ENCODE measurements around the gene ZBTB20.

Gene ZBTB20

DNA sequence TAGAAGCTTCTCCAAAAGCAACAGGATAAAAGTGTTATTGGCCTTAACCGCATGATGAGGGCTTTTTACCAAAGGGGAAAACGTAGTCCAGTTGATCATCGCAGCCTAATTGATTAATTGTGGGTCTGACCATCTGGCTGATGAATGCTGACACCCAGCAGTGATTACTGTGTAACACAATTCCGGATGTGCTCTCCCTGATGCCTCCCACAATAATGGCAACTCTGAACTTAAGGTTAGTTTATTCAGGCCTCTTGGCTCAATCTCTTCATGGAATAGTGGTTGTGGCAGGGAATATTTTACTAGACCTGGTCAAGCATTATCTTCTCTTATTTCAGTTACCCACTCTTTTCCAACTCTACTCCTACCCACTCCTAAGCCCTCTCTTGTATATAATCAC lies 520.3 kb downstream of the ZBTB20 start:
- Histone ChIP-seq H2AFZ (ENCODE audit: low read length) (no peak overlapping the region), H3K9me3 (replicated peaks; ENCODE audit: insufficient read depth, low read length) (no peaks in the 10 kb centered on the region), H3K27me3 (replicated peaks; ENCODE audit: insufficient read depth, low read length) (no peaks in the 10 kb centered on the region), H3K4me3 (ENCODE audit: low read length) (no peak overlapping the region), H3K4me1 (ENCODE audit: low read length) (no peaks in the 10 kb centered on the region), H3F3A (ENCODE audit: insufficient read depth, low read length) (no peaks in the 10 kb centered on the region), H3K4me2 (ENCODE audit: low read depth, low read length) (no peak overlapping the region), H3K9ac (ENCODE audit: low read length) (no peak overlapping the region), H3K9me2 (replicated peaks; ENCODE audit: insufficient read depth, low read length) (no peaks in the 10 kb centered on the region), H4K20me1 (ENCODE audit: insufficient read depth, low read length) (no peaks in the 10 kb centered on the region), H3K79me2 (ENCODE audit: low read length) (no peaks in the 10 kb centered on the region), H3K36me3 (replicated peaks; ENCODE audit: insufficient read depth, low read length) (no peaks in the 10 kb centered on the region), H3K27ac (ENCODE audit: low read length) (no peak overlapping the region)
- TF ChIP-seq, protein P1, sequence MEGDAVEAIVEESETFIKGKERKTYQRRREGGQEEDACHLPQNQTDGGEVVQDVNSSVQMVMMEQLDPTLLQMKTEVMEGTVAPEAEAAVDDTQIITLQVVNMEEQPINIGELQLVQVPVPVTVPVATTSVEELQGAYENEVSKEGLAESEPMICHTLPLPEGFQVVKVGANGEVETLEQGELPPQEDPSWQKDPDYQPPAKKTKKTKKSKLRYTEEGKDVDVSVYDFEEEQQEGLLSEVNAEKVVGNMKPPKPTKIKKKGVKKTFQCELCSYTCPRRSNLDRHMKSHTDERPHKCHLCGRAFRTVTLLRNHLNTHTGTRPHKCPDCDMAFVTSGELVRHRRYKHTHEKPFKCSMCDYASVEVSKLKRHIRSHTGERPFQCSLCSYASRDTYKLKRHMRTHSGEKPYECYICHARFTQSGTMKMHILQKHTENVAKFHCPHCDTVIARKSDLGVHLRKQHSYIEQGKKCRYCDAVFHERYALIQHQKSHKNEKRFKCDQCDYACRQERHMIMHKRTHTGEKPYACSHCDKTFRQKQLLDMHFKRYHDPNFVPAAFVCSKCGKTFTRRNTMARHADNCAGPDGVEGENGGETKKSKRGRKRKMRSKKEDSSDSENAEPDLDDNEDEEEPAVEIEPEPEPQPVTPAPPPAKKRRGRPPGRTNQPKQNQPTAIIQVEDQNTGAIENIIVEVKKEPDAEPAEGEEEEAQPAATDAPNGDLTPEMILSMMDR (IDR thresholded peaks at IDR 0.05; ENCODE audit: low read length) = no peak
- TF ChIP-seq EZH2 (optimal IDR thresholded peaks at IDR 0.05; ENCODE audit: low read depth, low read length) (no peak), EZH2phosphoT487 (IDR thresholded peaks at IDR 0.05; ENCODE audit: low read length) (no peak)
- DNase-seq = no peak

DNA sequence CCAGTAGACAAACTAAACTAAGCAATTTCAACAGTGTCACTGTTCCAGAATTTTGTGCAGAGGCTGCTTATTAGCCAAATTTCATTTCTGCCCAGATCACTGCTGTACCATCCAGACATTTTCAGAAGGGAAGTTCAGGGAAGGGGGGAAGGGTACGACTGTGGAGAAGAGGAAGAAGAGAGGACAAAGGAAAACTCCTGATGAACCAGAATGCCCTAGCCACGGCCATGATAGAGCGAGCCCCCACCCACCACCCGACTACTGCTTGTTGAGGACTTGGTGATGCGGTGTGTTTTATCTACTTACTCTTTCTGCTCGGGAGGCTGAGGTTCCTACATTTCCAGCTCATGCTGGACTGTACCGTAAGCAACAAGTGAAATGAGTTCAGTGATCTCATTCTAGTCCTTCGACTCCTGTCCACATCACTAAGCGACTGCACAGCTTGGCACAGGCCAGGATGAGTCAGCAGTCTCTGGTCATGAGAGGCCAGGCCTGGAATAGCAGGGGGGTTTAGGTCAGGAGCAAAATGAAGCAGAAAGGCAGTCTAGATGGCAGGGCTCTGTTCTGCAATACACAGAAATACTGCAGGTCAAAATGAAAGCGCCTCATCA lies 522.4 kb downstream of the ZBTB20 start:
- H3K79me2 ChIP-seq (ENCODE audit: low read length) = no peaks in the 10 kb centered on the region
- H3K27ac ChIP-seq (ENCODE audit: low read length) = no peak overlapping the region
- TF ChIP-seq EZH2 (optimal IDR thresholded peaks at IDR 0.05; ENCODE audit: low read depth, low read length) (no peak), EZH2phosphoT487 (IDR thresholded peaks at IDR 0.05; ENCODE audit: low read length) (no peak)
- TF ChIP-seq, protein P1 (IDR thresholded peaks at IDR 0.05; ENCODE audit: low read length) = no peak
- H4K20me1 ChIP-seq (ENCODE audit: insufficient read depth, low read length) = no peaks in the 10 kb centered on the region
- H3K4me2 ChIP-seq (ENCODE audit: low read depth, low read length) = no peak overlapping the region
- H3K36me3 ChIP-seq (replicated peaks; ENCODE audit: insufficient read depth, low read length) = no peaks in the 10 kb centered on the region
- no peak overlapping the region for H3K4me3 ChIP-seq (ENCODE audit: low read length)
- no peaks in the 10 kb centered on the region for H3F3A ChIP-seq (ENCODE audit: insufficient read depth, low read length)
- no peak overlapping the region for H2AFZ ChIP-seq (ENCODE audit: low read length)
- DNase-seq = no peak
- H3K27me3 ChIP-seq (replicated peaks; ENCODE audit: insufficient read depth, low read length) = no peaks in the 10 kb centered on the region
- H3K9me2 ChIP-seq (replicated peaks; ENCODE audit: insufficient read depth, low read length) = no peaks in the 10 kb centered on the region
- H3K9me3 ChIP-seq (replicated peaks; ENCODE audit: insufficient read depth, low read length) = no peaks in the 10 kb centered on the region
- no peaks in the 10 kb centered on the region for H3K4me1 ChIP-seq (ENCODE audit: low read length)
- H3K9ac ChIP-seq (ENCODE audit: low read length) = no peak overlapping the region

DNA sequence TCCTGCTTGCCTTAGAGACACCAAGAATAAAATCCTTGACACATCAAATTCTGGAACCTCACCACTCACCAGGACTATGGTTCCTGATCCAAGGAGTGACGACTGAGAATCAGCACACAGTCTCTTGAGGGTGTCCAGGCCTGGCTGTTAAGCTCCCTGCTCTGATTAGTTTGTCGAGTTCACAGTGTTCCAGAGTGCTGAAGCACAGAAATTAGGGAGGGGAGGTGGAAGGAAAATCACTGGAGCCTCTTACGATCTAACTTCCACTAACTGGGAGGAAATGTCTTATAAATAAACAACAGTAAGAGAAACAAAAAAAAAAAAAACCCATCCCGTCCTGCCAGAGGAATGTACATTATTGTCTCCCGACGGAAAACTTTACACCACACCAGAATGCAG lies 523.0 kb downstream of the ZBTB20 start:
- no peaks in the 10 kb centered on the region for H3K4me1 ChIP-seq (ENCODE audit: low read length)
- no peaks in the 10 kb centered on the region for H3K9me2 ChIP-seq (replicated peaks; ENCODE audit: insufficient read depth, low read length)
- H3K27ac ChIP-seq (ENCODE audit: low read length) = no peak overlapping the region
- DNase-seq = no peak
- no peak overlapping the region for H2AFZ ChIP-seq (ENCODE audit: low read length)
- no peaks in the 10 kb centered on the region for H4K20me1 ChIP-seq (ENCODE audit: insufficient read depth, low read length)
- no peaks in the 10 kb centered on the region for H3K9me3 ChIP-seq (replicated peaks; ENCODE audit: insufficient read depth, low read length)
- no peaks in the 10 kb centered on the region for H3F3A ChIP-seq (ENCODE audit: insufficient read depth, low read length)
- no peaks in the 10 kb centered on the region for H3K36me3 ChIP-seq (replicated peaks; ENCODE audit: insufficient read depth, low read length)
- no peaks in the 10 kb centered on the region for H3K27me3 ChIP-seq (replicated peaks; ENCODE audit: insufficient read depth, low read length)
- TF ChIP-seq, protein P1 (IDR thresholded peaks at IDR 0.05; ENCODE audit: low read length) = no peak
- no peak for TF ChIP-seq EZH2 (optimal IDR thresholded peaks at IDR 0.05; ENCODE audit: low read depth, low read length)
- no peak for TF ChIP-seq EZH2phosphoT487 (IDR thresholded peaks at IDR 0.05; ENCODE audit: low read length)
- no peaks in the 10 kb centered on the region for H3K79me2 ChIP-seq (ENCODE audit: low read length)
- no peak overlapping the region for H3K4me2 ChIP-seq (ENCODE audit: low read depth, low read length)
- no peak overlapping the region for H3K4me3 ChIP-seq (ENCODE audit: low read length)
- H3K9ac ChIP-seq (ENCODE audit: low read length) = no peak overlapping the region

Measured in MM.1S (cell line).